GM15510 (cell line): Measurements from ENCODE around the gene FSHR.

Experiments used
- POLR2A ChIP-seq: IDR thresholded peaks from 3 replicates; pipeline ENCODE4 v1.6.1; 2011; ENCODE audit warnings: borderline replicate concordance; ENCODE audit not compliant: insufficient read length; ENCODE audit errors: extremely low read depth

FSHR gene

GRCh38 chr2:48933828-48934497 is 220.4 kb downstream of the FSHR start:
- no peak for TF ChIP-seq POLR2A

- TF ChIP-seq POLR2A = no peak
These were observed 221.6 kb downstream of the FSHR start for GRCh38 chr2:48932667-48933066.

GRCh38 chr2:48929571-48930301 is 224.6 kb downstream of the FSHR start:
- TF ChIP-seq POLR2A = no peak

- TF ChIP-seq POLR2A = no peak
These were observed 227.0 kb downstream of the FSHR start for GRCh38 chr2:48927355-48927754.

GRCh38 chr2:48915884-48916283 is 238.4 kb downstream of the FSHR start:
- TF ChIP-seq POLR2A = no peak

DNA sequence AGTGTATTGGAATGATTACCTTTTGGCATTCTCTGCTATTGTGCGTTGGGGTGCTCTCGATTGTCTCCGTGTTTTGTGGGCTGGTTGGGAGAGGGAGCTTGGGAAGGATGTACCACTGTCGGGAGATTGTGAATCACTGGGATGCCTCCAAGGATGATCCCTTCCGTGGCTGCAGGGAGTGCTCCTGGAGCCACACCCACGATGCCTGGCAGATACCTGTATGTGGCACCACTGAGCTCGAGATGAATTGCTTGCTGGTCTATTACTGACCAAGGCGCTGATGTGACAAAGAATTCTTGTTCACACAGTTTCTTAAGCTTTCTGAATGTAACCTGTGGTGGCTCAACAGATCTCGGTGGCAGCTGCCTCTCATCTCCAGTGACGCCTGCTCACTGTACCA is 239.1 kb downstream of the FSHR start:
- no peak for TF ChIP-seq POLR2A

GRCh38 chr2:48914477-48915089 is 239.7 kb downstream of the FSHR start:
- TF ChIP-seq POLR2A = no peak
